ENCODE data around the gene CDH4. TPM values are rescaled to one million over a fixed set of nuclear protein-coding genes. Genes with fewer than 3 reads are reported as not detected.

Gene CDH4
- total RNA-seq, 1 experiment from 2014 or later, result not detected

- H3K9ac ChIP-seq (ENCODE audit: low read length), result no peak overlapping the region
- H3K79me2 ChIP-seq (ENCODE audit: low read length), result no peaks in the 10 kb centered on the region
- no peaks in the 10 kb centered on the region for H3K9me2 ChIP-seq (replicated peaks; ENCODE audit: insufficient read depth, low read length)
- no peaks in the 10 kb centered on the region for H3K27me3 ChIP-seq (ENCODE audit: low read length)
- DNase-seq, result no peak
- no peak overlapping the region for H3K4me3 ChIP-seq (ENCODE audit: low read length)
- H3K27ac ChIP-seq (ENCODE audit: low read length), result no peak overlapping the region
- no peak overlapping the region for H2AFZ ChIP-seq (ENCODE audit: low read length)
- H3K4me2 ChIP-seq (ENCODE audit: low read depth, low read length, poor library complexity, severe bottlenecking), result no peak overlapping the region
- no peaks in the 10 kb centered on the region for H3K36me3 ChIP-seq (ENCODE audit: insufficient read depth, low read length)
- H3K4me1 ChIP-seq (ENCODE audit: low read length), result peaks cover 24% of the 10 kb centered on the region
- H3K9me3 ChIP-seq (ENCODE audit: low read length), result no peaks in the 10 kb centered on the region
- peaks cover 29% of the 10 kb centered on the region for H4K20me1 ChIP-seq (ENCODE audit: insufficient read depth, low read depth, low read length)
Measured at GRCh38 chr20:61756966-61757677, 505.1 kb downstream of the CDH4 start.

GRCh38 chr20:61757678-61758563, 505.9 kb downstream of the CDH4 start:
- H3K36me3 ChIP-seq (ENCODE audit: insufficient read depth, low read length), result no peaks in the 10 kb centered on the region
- H3K27me3 ChIP-seq (ENCODE audit: low read length), result no peaks in the 10 kb centered on the region
- no peak overlapping the region for H3K4me3 ChIP-seq (ENCODE audit: low read length)
- peaks cover 36% of the 10 kb centered on the region for H4K20me1 ChIP-seq (ENCODE audit: insufficient read depth, low read depth, low read length)
- H3K27ac ChIP-seq (ENCODE audit: low read length), result no peak overlapping the region
- H3K4me2 ChIP-seq (ENCODE audit: low read depth, low read length, poor library complexity, severe bottlenecking), result no peak overlapping the region
- H3K4me1 ChIP-seq (ENCODE audit: low read length), result peaks cover 19% of the 10 kb centered on the region
- H3K9me3 ChIP-seq (ENCODE audit: low read length), result no peaks in the 10 kb centered on the region
- no peak overlapping the region for H3K9ac ChIP-seq (ENCODE audit: low read length)
- H2AFZ ChIP-seq (ENCODE audit: low read length), result no peak overlapping the region
- DNase-seq, result no peak
- no peaks in the 10 kb centered on the region for H3K9me2 ChIP-seq (replicated peaks; ENCODE audit: insufficient read depth, low read length)
- no peaks in the 10 kb centered on the region for H3K79me2 ChIP-seq (ENCODE audit: low read length)

DNA sequence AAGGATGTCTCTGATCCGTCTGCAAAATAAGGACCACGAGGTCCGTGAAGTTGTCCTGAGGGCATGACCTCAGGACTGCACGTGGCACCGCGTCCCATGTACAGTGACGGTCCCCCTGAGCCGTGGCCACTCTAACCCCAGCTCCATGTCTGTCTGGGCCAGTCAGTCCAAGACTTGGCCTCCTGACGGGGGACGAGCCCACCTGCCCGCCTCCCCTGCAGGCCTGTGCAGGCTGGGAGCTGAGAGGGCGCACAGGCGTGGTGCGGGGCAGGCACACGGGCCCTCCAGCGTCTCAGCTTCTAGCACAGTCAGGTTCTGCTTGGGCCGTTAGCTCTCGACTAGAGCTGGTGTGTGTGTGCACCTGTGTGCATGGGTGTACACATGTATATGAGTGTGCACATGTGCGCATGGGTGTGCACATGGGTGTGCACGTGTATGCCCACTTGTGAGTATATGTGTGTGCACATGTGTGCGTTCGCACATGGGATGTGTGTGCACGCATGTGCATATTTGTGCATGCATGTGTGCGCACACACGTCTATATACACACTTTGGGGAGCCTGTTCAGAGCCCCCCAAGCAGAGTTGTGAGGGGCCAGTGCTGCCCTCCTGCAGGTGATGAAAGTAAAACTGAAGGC, 506.6 kb downstream of the CDH4 start:
- Histone ChIP-seq H4K20me1 (ENCODE audit: insufficient read depth, low read depth, low read length) (peaks cover 43% of the 10 kb centered on the region), H3K27me3 (ENCODE audit: low read length) (no peaks in the 10 kb centered on the region), H3K36me3 (ENCODE audit: insufficient read depth, low read length) (no peaks in the 10 kb centered on the region), H3K4me3 (ENCODE audit: low read length) (no peak overlapping the region), H3K4me2 (ENCODE audit: low read depth, low read length, poor library complexity, severe bottlenecking) (no peak overlapping the region), H3K9me2 (replicated peaks; ENCODE audit: insufficient read depth, low read length) (no peaks in the 10 kb centered on the region), H2AFZ (ENCODE audit: low read length) (no peak overlapping the region), H3K27ac (ENCODE audit: low read length) (no peak overlapping the region), H3K4me1 (ENCODE audit: low read length) (peaks cover 16% of the 10 kb centered on the region), H3K9ac (ENCODE audit: low read length) (no peak overlapping the region), H3K79me2 (ENCODE audit: low read length) (no peaks in the 10 kb centered on the region), H3K9me3 (ENCODE audit: low read length) (no peaks in the 10 kb centered on the region)
- no peak for DNase-seq

- Histone ChIP-seq H3K36me3 (ENCODE audit: insufficient read depth, low read length) (no peaks in the 10 kb centered on the region), H3K9me3 (ENCODE audit: low read length) (no peaks in the 10 kb centered on the region), H3K4me2 (ENCODE audit: low read depth, low read length, poor library complexity, severe bottlenecking) (no peak overlapping the region), H2AFZ (ENCODE audit: low read length) (no peak overlapping the region), H3K9me2 (replicated peaks; ENCODE audit: insufficient read depth, low read length) (no peaks in the 10 kb centered on the region), H3K27me3 (ENCODE audit: low read length) (no peaks in the 10 kb centered on the region), H3K27ac (ENCODE audit: low read length) (no peak overlapping the region), H3K4me3 (ENCODE audit: low read length) (no peak overlapping the region), H3K79me2 (ENCODE audit: low read length) (no peaks in the 10 kb centered on the region), H3K9ac (ENCODE audit: low read length) (no peak overlapping the region), H3K4me1 (ENCODE audit: low read length) (peaks cover 16% of the 10 kb centered on the region), H4K20me1 (ENCODE audit: insufficient read depth, low read depth, low read length) (peaks cover 35% of the 10 kb centered on the region)
- no peak for DNase-seq
Measured at GRCh38 chr20:61759286-61760065, 507.4 kb downstream of the CDH4 start.

GRCh38 chr20:61760321-61760720, 508.3 kb downstream of the CDH4 start:
- Histone ChIP-seq H3K9me3 (ENCODE audit: low read length) (no peaks in the 10 kb centered on the region), H3K9me2 (replicated peaks; ENCODE audit: insufficient read depth, low read length) (no peaks in the 10 kb centered on the region), H3K27ac (ENCODE audit: low read length) (no peak overlapping the region), H3K4me1 (ENCODE audit: low read length) (peaks cover 12% of the 10 kb centered on the region), H3K27me3 (ENCODE audit: low read length) (no peaks in the 10 kb centered on the region), H3K79me2 (ENCODE audit: low read length) (no peaks in the 10 kb centered on the region), H3K9ac (ENCODE audit: low read length) (no peak overlapping the region), H2AFZ (ENCODE audit: low read length) (no peak overlapping the region), H3K4me3 (ENCODE audit: low read length) (no peak overlapping the region), H4K20me1 (ENCODE audit: insufficient read depth, low read depth, low read length) (peaks cover 35% of the 10 kb centered on the region), H3K4me2 (ENCODE audit: low read depth, low read length, poor library complexity, severe bottlenecking) (no peak overlapping the region), H3K36me3 (ENCODE audit: insufficient read depth, low read length) (no peaks in the 10 kb centered on the region)
- no peak for DNase-seq

GRCh38 chr20:61760731-61761130, 508.7 kb downstream of the CDH4 start:
- no peaks in the 10 kb centered on the region for H3K79me2 ChIP-seq (ENCODE audit: low read length)
- H3K36me3 ChIP-seq (ENCODE audit: insufficient read depth, low read length), result no peaks in the 10 kb centered on the region
- no peak overlapping the region for H3K27ac ChIP-seq (ENCODE audit: low read length)
- H3K4me2 ChIP-seq (ENCODE audit: low read depth, low read length, poor library complexity, severe bottlenecking), result no peak overlapping the region
- H3K9me2 ChIP-seq (replicated peaks; ENCODE audit: insufficient read depth, low read length), result no peaks in the 10 kb centered on the region
- no peak for DNase-seq
- no peaks in the 10 kb centered on the region for H3K9me3 ChIP-seq (ENCODE audit: low read length)
- peaks cover 34% of the 10 kb centered on the region for H4K20me1 ChIP-seq (ENCODE audit: insufficient read depth, low read depth, low read length)
- no peak overlapping the region for H2AFZ ChIP-seq (ENCODE audit: low read length)
- no peak overlapping the region for H3K4me3 ChIP-seq (ENCODE audit: low read length)
- no peak overlapping the region for H3K9ac ChIP-seq (ENCODE audit: low read length)
- no peaks in the 10 kb centered on the region for H3K27me3 ChIP-seq (ENCODE audit: low read length)
- H3K4me1 ChIP-seq (ENCODE audit: low read length), result peaks cover 12% of the 10 kb centered on the region

DNA sequence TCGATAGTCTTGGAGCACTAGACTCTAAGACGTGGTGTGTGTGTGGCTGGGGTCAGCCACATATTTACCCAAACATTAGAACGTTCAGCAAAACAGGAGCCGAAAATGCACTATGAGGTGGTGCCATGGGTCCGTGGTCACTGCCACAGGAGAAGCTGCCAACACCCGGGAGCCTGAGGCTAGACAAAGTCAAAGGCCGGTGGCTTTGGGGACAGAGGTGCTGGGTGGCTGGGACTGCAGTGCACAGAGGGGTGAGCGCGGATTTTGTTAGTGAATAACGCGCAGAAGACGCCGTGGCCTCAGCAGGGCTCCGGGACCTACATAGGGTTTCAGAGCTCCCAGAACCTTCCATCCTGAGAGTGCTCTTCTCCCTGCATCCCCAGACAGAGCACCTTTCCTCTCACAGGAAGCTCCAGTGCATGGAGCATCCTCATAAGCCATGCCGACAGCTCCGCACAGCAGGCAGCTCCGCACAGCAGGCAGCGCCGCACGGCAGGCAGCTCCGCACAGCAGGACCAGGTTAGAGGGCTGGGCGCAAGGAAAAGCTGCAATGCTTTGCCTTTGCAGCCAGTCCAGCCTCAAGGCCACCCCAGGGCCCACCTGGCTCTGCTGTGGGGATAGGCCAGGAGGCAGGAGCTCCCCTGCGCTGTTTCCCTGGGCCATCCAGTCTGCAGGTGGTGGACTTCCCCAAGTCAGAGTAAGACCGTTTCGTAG, 509.5 kb downstream of the CDH4 start:
- no peaks in the 10 kb centered on the region for H3K9me2 ChIP-seq (replicated peaks; ENCODE audit: insufficient read depth, low read length)
- no peaks in the 10 kb centered on the region for H3K9me3 ChIP-seq (ENCODE audit: low read length)
- no peak overlapping the region for H2AFZ ChIP-seq (ENCODE audit: low read length)
- H3K9ac ChIP-seq (ENCODE audit: low read length), result no peak overlapping the region
- peaks cover 31% of the 10 kb centered on the region for H4K20me1 ChIP-seq (ENCODE audit: insufficient read depth, low read depth, low read length)
- H3K36me3 ChIP-seq (ENCODE audit: insufficient read depth, low read length), result no peaks in the 10 kb centered on the region
- H3K27ac ChIP-seq (ENCODE audit: low read length), result no peak overlapping the region
- DNase-seq, result no peak
- no peaks in the 10 kb centered on the region for H3K27me3 ChIP-seq (ENCODE audit: low read length)
- peaks cover 12% of the 10 kb centered on the region for H3K4me1 ChIP-seq (ENCODE audit: low read length)
- H3K79me2 ChIP-seq (ENCODE audit: low read length), result no peaks in the 10 kb centered on the region
- no peak overlapping the region for H3K4me3 ChIP-seq (ENCODE audit: low read length)
- H3K4me2 ChIP-seq (ENCODE audit: low read depth, low read length, poor library complexity, severe bottlenecking), result no peak overlapping the region

All from Karpas-422 (cell line).